GM20431 (cell line): ENCODE results near the gene ZNF93.
"Not testable (repeated sequence)": the region's sequence is repeated elsewhere in the genome, so short reads cannot be mapped to it uniquely, and the experiment has no call there.

Experiments used
- in situ Hi-C: fragments of 300-500 bp; cut with MseI, MboI; formaldehyde crosslinking; loops from one replicate; pipeline ENCODE4 v1.15.0; 2020; ENCODE audit warnings: low sequenced_read_pairs; ENCODE audit not compliant: unreplicated experiment

ZNF93 gene

DNA sequence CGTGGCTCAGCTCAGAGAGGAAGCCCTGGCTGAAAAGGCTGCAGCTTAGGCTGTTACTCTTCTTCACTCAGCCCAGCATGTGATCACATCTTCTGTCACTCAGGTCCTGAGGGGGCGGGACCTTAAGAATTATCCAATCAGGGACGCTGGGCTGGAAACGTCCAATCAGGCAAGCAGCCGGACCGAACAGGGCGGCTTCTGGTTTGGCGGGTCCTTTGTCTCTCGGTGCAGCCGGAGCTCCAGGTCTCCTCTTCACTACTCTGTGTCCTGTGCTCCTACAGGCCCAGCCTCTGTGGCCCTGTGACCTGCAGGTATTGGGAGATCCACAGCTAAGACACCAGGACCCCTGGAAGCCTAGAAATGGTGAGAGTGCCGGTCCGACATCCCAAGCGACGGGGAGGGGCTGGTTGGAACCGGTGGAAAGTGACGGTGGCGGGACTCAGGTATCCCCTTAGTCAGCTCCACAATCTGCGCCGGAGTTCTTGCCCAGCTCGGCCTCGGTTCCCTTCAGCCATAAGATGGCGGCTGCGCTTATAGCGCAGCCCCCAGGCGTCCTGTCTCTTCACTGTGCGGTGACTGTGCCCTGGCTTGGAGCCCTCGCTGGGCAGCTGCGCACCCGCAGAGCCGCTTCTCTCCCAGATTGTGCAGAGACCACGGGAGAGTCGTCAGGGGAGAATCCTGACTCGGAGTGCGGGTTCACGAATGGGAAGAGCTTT, at the start of gene ZNF93:
ZNF93 (plus strand) TSS at position 218 of the 716 bp plus-strand sequence; CDS start at position 361, 143 bp downstream.
- in situ Hi-C loops: no loop called here

DNA sequence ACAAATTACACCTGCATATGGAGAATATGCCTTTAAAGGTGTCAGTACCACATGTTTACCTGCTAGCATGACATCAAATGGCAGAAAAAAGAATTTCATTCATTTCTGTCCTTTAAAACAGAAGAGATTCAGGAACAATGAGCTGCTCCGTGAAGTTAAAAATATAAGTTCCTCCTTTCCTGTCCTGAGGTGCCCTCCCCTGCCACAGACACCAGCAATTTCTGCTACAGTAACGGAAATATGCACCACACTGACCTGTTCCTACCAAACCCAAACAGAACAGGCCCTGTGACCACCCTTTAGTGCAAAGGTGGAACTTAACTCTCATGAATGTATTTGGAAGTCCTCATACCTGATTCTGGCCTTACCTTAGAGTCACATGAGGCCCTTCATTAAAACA, 49.0 kb upstream of the ZNF93 start:
- in situ Hi-C loops: not testable (repeated sequence)

DNA sequence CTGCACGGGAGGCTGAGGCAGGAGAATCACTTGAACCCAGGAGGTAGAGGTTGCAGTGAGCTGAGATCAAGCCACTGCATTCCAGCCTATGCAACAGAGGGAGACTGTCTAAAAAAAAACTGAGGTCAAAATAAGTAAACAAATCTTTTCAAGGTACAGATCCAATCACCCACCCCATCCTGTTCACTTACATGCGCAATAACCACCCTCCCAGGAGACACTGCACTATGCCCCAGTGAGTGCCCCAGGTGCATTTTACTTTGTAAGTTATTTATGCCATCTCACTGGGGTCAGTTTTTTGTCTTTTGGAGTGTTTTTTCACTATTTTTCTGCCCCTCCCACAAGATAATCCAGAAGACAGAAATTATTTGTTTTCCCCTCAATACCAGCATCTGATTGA, 42.0 kb upstream of the ZNF93 start:
- in situ Hi-C loops: no loop called here

DNA sequence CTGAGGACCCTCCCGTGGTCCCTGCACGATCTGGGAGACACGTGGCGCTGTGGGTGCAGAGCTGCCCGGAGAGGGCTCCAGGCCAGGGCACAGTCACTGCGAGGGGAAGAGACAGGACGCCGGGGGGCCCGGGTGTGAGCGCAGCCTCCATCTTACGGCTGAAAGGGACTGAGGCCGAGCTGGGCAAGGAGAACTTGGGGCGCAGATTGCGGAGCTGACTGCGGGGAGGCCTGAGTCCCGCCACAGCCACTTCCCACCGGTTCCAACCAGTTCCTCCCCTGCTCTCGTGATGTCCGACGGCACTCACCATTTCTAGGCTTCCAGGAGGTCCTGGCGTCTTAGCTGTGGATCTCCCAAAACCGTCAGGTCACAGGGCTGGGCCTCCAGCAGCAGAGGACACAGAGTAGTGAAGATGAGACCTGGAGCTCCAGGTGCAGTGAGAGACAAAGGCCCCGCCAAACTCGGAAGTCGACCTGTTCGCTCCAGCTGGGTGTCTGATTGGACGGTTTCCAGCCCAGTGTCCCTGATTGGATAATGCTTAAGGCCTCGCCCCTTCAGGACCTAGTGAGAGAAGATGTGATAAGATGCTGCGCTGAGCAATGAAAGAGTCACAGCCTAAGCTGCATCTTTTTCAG, 39.9 kb upstream of the ZNF93 start:
- in situ Hi-C loops: no loop called here

DNA sequence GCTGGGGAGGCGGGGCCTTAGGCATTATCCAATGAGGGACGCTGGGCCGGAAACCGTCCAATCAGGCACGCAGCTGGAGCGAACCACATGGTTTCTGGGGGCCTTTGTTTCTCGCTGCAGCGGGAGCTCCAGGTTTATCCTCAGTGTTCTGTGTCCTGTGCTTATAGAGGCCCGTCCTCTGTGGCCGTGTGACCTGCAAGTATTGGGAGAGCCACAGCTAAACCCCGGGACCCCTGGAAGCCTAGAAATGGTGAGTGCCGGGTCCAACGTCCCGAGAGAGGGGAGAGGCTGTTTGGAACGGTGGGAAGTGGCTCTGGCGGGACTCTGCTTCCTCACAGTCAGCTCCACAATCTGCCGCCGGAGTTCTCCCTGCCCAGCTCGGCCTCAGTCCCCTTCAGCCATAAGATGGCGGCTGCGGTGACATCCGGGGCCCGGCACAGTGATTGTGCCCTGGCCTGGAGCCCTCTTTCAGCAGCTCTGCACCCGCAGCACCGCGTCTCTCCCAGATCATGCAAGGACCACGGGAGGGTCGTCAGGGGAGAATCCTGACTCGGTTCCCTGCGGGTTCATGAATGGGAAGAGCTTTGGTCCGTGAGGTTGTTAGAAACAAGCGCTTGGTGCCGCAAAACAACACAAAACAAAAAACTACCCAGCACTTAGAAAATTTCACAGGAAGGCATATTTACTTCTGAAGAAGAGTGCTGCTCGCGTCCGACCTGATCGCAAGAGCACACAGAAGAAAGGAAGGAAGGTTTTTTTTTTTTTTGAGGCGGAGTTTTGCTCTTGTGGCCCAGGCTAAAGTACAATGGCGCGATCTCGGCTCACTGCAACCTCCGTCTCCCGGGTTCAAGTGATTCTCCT, 34.8 kb upstream of the ZNF93 start, which contains the start of gene ZNF253:
ZNF253 (plus strand) TSS at position 133 of the 861 bp plus-strand sequence; CDS start at position 248, 115 bp downstream.
- in situ Hi-C loops: no loop called here

DNA sequence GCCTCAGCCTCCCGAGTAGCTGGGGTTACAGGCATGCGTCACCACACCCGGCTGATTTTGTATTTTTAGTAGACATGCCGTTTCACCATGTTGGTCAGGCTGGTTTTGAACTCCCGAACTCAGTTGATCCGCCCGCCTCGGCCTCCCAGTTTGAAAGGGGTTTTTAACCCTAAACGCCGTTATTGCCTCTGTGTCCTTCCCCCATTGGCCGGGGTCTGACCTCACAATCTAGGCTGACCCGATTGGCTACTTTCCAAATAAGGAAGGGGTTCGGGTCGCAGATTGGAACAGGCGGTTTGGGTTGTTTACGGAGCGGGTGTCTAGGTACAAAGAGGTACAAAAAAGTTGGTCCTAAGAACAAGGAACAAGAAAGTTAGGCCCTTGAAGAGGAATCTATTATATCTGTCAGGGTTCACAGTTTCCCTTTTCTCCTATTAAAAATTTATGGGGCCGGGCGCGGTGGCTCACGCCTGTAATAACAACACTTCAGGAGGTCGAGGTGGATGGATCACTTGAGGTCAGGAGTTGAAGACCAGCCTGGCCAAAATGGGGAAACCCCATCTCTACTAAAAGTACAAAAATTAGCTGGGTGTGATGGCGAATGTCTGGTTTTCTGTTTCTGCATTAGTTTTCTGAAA, 34.0 kb upstream of the ZNF93 start:
- in situ Hi-C loops: no loop called here

DNA sequence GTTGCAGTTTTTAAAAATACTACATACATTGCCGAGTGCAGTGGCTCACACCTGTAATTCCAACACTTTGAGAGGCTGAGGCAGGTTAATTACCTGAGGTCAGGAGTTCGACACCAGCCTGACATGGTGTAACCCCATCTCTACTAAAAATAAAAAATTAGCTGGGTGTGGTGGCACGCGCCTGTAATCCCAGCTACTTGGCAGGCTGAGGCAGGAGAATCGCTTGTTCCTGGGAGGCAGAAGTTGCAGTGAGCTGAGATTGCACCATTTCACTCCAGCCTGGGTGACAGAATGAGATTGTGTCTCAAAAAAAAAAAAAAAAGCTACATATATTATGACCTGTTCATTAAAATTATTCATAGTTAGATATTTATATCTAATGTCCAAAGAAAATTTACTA, 30.7 kb upstream of the ZNF93 start:
- in situ Hi-C loops: not testable (repeated sequence)

DNA sequence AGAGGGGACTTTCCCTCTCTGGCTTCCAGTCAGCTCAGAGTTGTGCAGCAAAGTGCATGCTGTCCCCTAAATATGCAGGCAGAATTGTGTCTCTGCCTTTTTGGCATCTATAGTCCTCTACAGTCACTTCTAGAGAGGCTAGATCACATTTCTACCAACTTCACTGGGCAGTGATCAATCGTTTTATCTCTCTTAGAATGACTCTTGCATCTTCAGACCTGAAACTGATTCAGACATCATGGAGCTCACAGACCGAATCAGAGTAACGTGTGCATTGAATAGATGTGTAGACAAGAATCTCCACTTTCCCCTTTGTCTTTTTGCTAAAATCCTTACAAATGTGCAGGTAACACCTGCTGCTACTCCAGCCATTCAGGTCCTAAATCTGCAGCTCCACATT, 28.8 kb upstream of the ZNF93 start:
- in situ Hi-C loops: no loop called here

DNA sequence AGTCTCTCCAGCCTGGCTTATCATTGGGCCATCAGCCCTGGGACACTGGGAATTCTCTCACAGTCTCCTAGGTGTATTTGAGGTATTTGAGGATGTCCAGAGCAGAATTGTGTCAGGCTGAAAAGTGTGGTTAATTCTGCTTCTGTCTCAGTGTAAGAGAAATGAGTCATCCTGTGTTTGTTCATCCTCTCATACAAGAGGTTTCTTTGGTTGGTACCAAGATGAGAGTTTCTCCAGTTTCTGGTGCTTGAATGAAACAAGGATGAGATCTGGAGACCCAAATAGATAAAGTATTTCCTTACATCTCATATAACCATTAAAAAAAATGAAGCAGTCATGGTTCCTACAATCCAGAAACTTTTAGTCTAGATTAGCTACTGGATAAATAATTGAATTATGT, 27.4 kb upstream of the ZNF93 start:
- in situ Hi-C loops: no loop called here

DNA sequence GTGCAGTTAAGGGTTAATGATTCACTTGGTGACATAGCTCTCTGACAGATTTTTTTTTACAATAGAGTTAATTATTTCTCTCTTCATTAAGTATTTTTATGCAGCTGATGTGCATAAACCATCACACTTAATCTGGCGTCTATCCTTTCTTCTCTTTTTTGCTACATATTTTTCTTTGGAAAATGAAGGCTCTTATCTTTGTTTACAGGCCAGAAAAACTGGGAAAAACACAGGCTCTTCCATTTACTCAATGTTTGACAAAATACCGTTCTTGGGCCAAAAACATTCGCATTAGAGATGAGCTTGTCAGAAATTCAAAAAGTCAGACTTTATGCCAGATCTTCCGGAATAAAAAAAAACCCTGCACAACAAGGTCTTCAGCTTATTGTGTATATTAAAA, 23.0 kb upstream of the ZNF93 start:
- in situ Hi-C loops: no loop called here

DNA sequence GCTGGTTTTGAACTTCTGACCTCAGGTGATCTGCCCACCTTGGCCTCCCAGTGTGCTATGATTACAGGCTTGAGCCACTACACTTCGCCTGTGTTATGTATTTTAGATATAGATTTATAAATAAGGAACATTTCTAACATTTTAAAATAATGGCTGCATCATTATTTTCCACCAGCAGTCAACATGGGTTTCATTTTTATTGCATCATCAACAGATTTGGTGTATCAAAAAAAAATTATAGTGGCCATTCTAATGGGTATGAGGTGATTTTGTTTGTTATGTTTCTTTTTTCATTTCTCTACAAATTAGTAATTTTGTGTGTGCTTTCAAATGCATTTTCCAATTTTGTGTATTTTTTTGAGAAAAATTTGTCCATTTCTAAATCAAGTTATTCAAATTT, 16.2 kb upstream of the ZNF93 start:
- in situ Hi-C loops: no loop called here

DNA sequence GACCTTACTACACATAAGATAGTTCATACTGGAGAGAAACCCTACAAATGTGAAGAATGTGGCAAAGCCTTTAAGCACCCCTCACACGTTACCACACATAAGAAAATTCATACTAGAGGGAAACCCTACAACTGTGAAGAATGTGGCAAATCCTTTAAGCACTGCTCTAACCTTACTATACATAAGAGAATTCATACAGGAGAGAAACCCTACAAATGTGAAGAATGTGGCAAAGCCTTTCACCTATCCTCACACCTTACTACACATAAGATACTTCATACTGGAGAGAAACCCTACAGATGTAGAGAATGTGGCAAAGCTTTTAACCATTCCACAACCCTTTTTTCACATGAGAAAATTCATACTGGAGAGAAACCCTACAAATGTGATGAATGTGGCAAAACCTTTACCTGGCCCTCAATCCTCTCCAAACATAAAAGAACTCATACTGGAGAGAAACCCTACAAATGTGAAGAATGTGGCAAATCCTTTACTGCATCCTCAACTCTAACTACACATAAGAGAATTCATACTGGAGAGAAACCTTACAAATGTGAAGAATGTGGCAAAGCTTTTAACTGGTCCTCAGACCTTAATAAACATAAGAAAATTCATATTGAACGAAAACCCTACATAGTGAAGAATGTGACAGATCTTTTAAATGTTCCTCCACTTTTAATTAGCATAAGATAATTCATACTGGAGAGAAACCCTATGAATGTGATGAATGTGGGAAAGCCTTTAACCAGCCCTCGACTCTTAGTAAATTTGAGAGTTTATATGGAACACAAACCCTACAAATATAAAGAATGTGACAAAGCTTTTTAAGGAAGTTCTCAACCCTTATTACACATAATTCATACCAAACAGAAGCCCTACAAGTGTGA, 8.4 kb upstream of the ZNF93 start:
- in situ Hi-C loops: not testable (repeated sequence)

DNA sequence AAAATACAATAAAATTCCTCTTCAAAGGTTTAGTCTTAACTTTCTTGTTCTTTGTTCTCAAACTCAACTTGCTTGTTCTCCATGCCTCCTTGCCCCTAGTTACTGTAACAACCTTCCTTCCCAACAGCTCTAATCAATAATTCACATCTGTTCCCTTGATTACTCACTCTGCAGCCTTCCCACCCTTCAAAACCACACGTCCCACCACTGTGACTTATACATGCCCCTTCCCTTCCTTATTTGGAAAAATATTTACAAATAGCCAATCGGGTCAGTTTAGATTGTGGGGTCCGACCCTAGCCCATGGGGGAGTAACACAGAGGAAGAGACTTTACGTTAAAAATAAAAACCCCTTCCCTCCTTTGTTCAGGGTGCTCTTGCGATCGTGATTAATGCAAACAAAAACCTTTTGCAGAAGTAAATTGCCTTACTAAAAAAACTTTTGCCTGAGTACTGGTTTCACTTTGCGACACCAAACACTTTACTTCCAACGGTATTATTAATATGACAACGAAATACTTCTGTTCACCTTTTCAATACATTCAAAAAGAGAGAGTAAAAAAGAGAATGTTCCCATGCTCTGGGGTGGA, 512 bp upstream of the ZNF93 start:
- in situ Hi-C loops: no loop called here

DNA sequence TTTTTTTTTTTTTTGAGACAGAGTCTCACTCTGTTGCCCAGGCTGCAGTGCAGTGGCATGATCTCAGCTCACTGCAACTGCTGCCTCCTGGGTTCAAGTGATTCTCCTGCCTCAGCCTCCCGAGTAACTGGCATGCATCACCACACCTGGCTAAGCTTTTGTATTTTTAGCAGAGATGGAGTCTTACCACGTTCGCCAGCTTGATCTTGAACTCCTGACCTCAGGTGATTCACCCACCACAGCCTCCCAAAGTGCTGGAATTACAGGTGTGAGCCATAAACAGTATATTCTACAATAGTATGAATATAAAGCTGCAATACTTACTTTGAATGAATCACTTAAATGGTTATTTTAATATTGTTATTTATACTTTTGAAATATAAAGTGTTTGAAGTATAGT, 6.8 kb downstream of the ZNF93 start:
- in situ Hi-C loops: not testable (repeated sequence)

DNA sequence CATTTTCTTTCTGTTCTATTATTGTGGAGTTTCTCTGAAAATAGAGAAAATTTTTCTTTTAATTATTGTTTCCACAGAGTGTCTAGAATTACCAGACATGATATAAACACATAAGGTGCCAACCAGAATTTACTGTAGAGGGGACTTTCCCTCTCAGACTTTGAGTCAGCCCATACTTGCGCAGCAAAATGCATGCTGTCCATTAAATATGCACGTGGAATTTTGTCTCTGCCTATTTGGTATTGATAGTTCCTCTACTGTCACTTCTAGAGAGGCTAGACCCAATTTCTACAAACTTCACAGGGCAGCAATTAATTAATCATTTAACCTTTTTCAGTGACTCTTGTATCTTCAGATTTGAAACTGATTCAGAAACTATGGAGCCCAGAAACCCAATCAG, 8.9 kb downstream of the ZNF93 start:
- in situ Hi-C loops: no loop called here

DNA sequence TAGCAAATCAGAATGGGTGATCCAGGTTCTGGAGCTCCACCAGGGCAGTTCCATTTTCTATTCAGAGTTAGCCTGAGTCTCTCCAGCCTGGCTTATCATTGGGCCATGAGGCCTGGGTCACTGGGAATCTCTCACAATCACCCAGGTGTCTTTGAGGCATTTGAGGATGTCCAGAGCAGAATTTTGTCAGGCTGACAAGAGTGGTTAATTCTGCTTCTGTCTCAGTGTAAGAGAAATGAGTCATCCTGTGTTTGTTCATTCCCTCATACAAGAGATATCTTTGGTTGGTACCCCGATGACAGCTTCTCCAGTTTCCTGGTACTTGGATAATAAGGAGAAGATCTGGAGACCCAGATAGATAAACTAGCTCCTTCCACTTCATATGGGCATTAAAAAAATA, 10.4 kb downstream of the ZNF93 start:
- in situ Hi-C loops: no loop called here

DNA sequence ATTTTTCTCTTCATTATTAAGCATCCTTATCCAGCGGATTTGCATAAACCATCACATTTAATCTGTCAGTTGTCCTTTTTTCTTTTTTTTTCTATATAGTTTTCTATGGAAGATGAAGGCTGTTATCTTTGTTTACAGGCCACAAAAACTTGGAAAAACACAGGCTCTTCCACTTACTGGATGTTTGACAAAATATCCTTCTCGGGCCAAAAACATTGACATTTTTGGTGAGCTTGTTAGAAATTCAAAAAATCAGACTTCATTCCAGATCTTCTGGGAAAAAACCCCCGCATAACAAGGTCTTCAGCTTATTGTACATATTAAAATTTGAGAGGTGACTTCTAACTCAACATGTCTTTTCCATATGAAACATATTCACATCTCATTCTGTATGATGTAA, 13.8 kb downstream of the ZNF93 start:
- in situ Hi-C loops: no loop called here

DNA sequence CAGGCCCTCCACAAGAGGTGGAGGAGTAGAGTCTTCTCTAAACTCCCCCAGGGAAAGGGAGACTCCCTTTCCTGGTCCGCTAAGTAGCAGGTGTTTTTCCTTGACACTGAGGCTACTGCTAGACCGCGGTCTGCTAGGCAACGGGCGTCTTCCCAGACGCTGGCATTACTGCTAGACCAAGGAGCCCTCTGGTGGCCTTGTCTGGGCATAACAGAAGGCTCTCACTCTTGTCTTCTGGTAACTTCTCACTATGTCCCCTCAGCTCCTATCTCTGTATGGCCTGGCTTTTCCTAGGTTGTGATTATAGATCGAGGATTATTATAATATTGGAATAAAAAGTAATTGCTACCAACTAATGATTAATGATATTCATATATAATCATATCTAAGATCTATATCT, 29.7 kb downstream of the ZNF93 start:
- in situ Hi-C loops: not testable (repeated sequence)
